Measurements from ENCODE around the gene CYP2W1. TPM values are rescaled to one million over a fixed set of nuclear protein-coding genes. Genes with fewer than 3 reads are reported as not detected.
"Not testable (repeated sequence)": the region's sequence is repeated elsewhere in the genome, so short reads cannot be mapped to it uniquely, and the experiment has no call there.

Gene CYP2W1
- polyA plus RNA-seq, 10 donors = 0.27 to 11.0 (median 0.36) TPM

- no peak for DNase-seq
Measured at GRCh38 chr7:995571-995970, 12.6 kb downstream of the CYP2W1 start.

GRCh38 chr7:996079-996872, 13.3 kb downstream of the CYP2W1 start:
- DNase-seq = no peak

DNA sequence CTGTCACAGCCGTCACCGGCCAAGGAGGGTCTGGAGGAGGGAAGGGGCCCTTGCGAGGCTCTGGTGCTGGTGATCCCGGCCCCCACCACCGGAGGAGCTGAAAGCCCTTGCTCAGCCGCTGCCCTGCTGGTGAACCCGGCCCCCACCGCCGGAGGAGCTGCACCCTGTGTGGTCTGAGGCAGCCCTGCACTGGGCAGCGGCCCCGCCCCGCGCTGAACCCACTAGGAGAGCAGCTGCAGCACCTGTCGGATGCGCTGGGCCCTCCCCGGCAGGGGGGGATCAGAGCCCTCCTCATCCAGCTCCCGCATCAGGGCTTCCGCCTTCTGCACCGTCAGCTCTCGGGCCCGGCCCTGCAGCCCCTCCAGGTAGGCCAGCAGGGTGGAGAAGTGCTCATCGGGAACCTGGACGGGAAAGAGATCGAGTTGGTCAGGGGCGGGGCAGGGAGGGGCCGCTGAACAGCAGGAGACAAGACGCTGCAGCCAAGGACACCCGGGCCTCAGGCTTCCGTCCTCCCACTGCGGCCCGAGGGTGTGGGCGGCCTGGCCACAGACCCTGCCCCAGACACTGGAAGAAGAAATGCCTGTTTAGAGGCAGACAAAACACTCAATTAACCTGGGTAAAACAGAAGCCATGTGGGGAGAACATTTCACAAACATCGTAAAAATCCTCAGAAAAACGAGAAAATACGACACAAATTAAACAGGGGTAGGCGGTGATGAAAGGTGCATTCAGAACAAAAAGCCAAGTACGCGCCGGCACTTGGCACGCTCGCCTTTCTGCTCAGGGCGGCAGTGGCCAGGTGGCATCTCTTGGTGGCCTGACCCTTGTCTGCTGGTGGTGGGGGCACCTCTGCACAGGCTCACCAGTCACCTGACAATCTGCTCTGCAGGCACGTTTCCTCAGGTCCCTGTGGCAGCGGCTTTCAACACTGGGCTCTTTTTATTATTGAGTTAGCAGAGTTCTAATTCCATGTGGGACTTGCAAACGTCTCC, 14.7 kb downstream of the CYP2W1 start:
- DNase-seq = no peak

DNA sequence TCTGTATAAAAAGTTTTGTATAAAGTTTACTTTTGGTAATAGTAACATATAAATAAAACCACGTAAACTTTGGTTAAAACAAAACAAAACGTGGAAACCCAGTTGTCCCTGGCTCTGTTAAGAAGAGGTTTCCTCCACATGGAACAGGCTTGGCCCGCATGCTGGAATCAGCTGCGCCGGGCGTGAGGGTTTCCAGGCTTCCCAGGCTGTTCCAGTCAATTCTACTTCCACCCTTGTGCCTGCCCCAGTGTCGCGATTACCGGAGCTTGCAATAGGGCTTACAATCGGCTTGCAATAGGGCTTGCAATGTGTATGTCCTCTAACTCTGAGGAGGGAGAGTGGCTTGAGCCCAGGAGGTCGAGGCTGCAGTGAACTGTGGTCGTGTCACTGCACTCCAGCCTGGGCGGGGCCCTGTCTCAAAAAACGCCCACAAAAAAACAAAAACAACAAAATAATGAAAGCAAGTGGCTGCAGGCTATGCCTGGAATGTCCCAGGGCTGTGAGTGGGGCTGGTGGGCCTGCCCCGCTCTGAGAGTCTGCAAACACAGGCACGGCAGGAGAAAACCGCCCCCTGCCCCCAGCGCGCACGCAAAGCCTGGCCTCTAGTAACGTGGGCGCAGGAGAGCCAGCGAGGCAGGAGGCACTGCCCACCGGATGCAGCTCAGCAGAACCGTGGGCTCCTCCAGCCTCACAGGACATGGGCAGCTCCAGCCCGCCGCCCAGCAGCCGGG, 16.3 kb downstream of the CYP2W1 start:
- no peak for DNase-seq

- DNase-seq = no peak
Measured at GRCh38 chr7:999941-1000935, 17.3 kb downstream of the CYP2W1 start.

GRCh38 chr7:1001069-1001770, 18.2 kb downstream of the CYP2W1 start:
- not testable (repeated sequence) for DNase-seq

GRCh38 chr7:1002026-1002425, 19.0 kb downstream of the CYP2W1 start:
- DNase-seq = not testable (repeated sequence)

GRCh38 chr7:1002445-1002844, 19.5 kb downstream of the CYP2W1 start:
- DNase-seq = not testable (repeated sequence)

- no peak for DNase-seq
Measured at GRCh38 chr7:1004018-1004852, 21.3 kb downstream of the CYP2W1 start.

- no peak for DNase-seq
Measured at GRCh38 chr7:1005303-1005702, 22.3 kb downstream of the CYP2W1 start.

GRCh38 chr7:1007901-1008300, 24.9 kb downstream of the CYP2W1 start:
- no peak for DNase-seq

DNA sequence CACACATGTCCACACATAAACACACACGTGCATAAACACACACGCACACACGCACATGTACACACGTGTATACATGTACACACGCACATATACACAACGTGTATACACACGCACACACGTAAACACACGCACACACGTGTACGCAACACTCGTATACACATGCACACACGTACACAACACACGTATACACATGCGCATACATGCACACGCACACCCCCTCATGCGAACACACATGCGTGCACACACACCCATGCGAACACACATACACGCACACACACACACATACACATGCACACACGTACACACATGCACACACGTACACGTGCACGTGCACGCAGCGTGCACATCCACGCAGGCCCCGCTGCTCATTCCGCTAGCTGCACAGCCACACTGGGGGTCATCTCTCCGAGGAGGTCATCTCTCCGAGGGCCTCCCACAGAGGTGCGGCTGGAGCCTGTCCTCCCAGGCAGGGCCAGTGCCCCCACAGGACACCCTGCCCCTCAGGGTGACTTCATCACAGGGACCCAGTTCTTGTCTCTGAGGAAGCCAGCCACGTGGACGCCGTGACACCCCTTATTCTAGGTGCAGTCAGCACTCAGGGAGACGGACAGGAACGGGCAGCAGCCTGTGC, 25.9 kb downstream of the CYP2W1 start:
- no peak for DNase-seq

DNA sequence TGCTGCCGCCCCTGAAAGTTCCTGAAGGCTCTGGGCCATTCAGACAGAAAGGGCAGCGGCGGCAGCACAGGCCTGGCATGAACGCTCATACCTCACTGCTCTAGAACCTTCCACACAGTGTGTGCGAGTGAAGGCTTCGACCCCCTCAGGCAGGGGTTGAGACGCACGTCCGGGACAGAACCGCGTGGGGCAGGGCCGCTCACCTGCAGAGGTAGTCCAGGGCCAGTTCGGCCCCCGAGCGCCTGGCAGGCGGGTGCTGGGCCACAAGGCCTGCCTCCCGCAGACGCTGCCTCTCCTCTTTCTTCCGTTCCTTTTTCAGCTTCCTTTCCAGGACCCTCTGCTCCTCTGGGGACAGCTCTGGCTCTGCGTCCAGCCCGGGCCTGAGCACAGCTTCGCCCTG, 26.8 kb downstream of the CYP2W1 start:
- no peak for DNase-seq

DNA sequence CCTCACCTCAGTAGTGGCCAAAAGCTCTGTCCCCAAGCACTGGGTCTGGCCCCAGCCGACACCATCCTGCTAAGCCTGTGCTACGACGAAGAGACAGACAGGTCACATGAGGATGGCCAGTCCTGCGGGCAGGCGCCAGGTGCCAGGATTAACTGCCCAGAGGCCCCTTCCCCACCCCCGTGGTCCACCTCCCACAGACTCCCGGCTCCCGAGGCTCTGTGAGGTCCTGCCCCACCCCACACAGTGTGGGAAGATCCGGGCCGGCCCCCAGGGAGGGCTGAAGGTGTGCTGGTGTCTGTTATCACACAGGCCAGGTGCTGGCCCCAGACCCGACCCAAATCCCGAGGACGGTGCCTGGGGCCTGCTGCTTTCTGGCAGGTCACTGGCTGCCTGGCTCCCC, 27.2 kb downstream of the CYP2W1 start:
- no peak for DNase-seq

GRCh38 chr7:1011297-1012003, 28.5 kb downstream of the CYP2W1 start:
- DNase-seq = no peak

GRCh38 chr7:1012004-1012715, 29.2 kb downstream of the CYP2W1 start:
- DNase-seq = no peak

DNA sequence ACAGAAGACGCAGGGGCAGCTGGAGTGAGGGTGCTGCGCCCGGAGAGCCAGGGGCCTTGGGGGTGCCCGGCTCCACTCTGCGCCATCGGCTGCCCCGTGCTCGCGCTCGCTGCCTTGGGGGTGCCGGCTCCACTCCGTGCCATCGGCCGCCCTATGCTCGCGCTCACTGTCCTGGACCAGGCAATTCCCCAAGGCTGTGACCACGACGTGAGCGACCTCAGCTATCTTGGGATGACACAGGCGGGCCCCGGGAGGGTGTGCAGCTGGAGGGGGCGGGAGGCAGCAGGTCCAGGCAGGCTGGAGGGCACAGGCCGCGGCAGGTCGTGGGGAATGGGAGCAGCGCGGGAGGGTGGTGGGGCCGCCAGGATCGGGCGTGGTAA, 29.7 kb downstream of the CYP2W1 start:
- no peak for DNase-seq
